Astrocyte (in vitro differentiated cells and primary cell): ENCODE data around the gene NHLRC3. TPM values are rescaled to one million over a fixed set of nuclear protein-coding genes. Genes with fewer than 3 reads are reported as not detected.

Experiments used
- DNase-seq: peaks from one replicate; pipeline ENCODE4 v3.0.0-alpha.2; 2010; ENCODE audit warnings: low read depth
- FAIRE-seq: peaks from 2 replicates; lab custom pipeline; 2011; peaks lifted over from hg19 to GRCh38; lab: Jason Lieb, UNC
- H2AFZ ChIP-seq: 2 replicates; pipeline ENCODE4 v1.6.0; 2012; ENCODE audit warnings: low read depth, low read length, inconsistent platforms
- H3K27ac ChIP-seq: 2 replicates; pipeline ENCODE4 v1.5.1; 2011; ENCODE audit warnings: low read depth, low read length, inconsistent platforms
- H3K27me3 ChIP-seq: 2 replicates; pipeline ENCODE4 v1.6.0; 2011; ENCODE audit warnings: low read length, inconsistent platforms; ENCODE audit not compliant: insufficient read depth
- H3K36me3 ChIP-seq: 2 replicates; pipeline ENCODE4 v1.5.1; 2011; ENCODE audit warnings: low read length, inconsistent platforms; ENCODE audit not compliant: insufficient read depth
- H3K4me1 ChIP-seq: 2 replicates; pipeline ENCODE4 v1.5.1; 2011; ENCODE audit warnings: low read length, inconsistent platforms; ENCODE audit not compliant: insufficient read depth
- H3K4me2 ChIP-seq: 2 replicates; pipeline ENCODE4 v1.6.0; 2012; ENCODE audit warnings: low read length, inconsistent platforms
- H3K4me3 ChIP-seq: 2 replicates; pipeline ENCODE4 v1.5.1; 2011; ENCODE audit warnings: low read depth, mild to moderate bottlenecking, low read length, inconsistent platforms; ENCODE audit not compliant: insufficient read depth
- H3K79me2 ChIP-seq: 2 replicates; pipeline ENCODE4 v1.6.0; 2012; ENCODE audit warnings: mild to moderate bottlenecking, low read length, inconsistent platforms; ENCODE audit not compliant: insufficient read depth
- H3K9ac ChIP-seq: 2 replicates; pipeline ENCODE4 v1.6.0; 2012; ENCODE audit warnings: mild to moderate bottlenecking, low read length, inconsistent platforms
- H3K9me3 ChIP-seq: 2 replicates; pipeline ENCODE4 v1.5.1; 2012; ENCODE audit warnings: low read depth, mild to moderate bottlenecking, low read length, inconsistent platforms; ENCODE audit not compliant: insufficient read depth
- H4K20me1 ChIP-seq: 2 replicates; pipeline ENCODE4 v1.6.0; 2012; ENCODE audit warnings: low read length, inconsistent platforms; ENCODE audit not compliant: insufficient read depth
- H3K27ac Mint-ChIP-seq: one replicate; pipeline ENCODE4 v1.8.0; 2021; ENCODE audit warnings: mild to moderate bottlenecking, mixed read lengths; ENCODE audit not compliant: unreplicated experiment
- H3K27me3 Mint-ChIP-seq: one replicate; pipeline ENCODE4 v1.8.0; 2021; ENCODE audit warnings: low read depth, mixed read lengths; ENCODE audit not compliant: unreplicated experiment
- H3K36me3 Mint-ChIP-seq: one replicate; pipeline ENCODE4 v1.8.0; 2021; ENCODE audit warnings: low read depth, mixed read lengths; ENCODE audit not compliant: unreplicated experiment
- H3K4me1 Mint-ChIP-seq: one replicate; pipeline ENCODE4 v1.8.0; 2021; ENCODE audit warnings: low read depth, mixed read lengths; ENCODE audit not compliant: unreplicated experiment
- H3K4me3 Mint-ChIP-seq: one replicate; pipeline ENCODE4 v1.8.0; 2021; ENCODE audit warnings: mild to moderate bottlenecking, moderate library complexity, mixed read lengths; ENCODE audit not compliant: unreplicated experiment
- H3K9me3 Mint-ChIP-seq: one replicate; pipeline ENCODE4 v1.8.0; 2021; ENCODE audit warnings: mild to moderate bottlenecking, mixed read lengths; ENCODE audit not compliant: unreplicated experiment
- EZH2 ChIP-seq: IDR thresholded peaks from 2 replicates; pipeline ENCODE4 v1.6.1; 2012; ENCODE audit warnings: mild to moderate bottlenecking, low read length, inconsistent platforms; ENCODE audit not compliant: insufficient read depth
- total RNA-seq: library from RNA; stranded (reverse); gene quantifications from 2 replicates; pipeline ENCODE4 v1.2.1, GENCODE V29; 2021
- TF ChIP-seq, protein P1 (sequence below): IDR thresholded peaks from 2 replicates; pipeline ENCODE4 v1.5.1; 2011; ENCODE audit warnings: low read depth, mild to moderate bottlenecking, inconsistent platforms, low read length, moderate library complexity; ENCODE audit not compliant: insufficient read depth

The NHLRC3 gene
- total RNA-seq, 1 donor from 2014 or later = 8.2 TPM

DNA sequence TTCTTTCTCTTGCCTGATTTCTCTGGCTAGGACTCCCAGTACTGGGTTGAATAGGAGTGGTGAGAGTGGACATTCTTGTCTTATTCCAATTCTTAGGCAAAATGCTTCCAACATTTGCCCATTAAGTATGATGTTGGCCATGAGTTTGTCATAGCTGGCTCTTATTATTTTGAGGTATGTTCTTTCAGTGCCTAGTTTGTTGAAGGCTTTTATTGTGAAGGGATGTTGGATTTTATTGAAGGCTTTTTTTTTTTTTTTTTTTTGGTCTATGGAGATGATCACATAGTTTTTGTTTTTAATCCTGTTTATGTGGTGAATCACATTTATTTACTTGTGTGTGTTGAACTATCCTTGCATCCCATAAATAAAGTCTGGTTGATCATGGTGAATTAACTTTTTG lies 19.8 kb downstream of the NHLRC3 start:
- TF ChIP-seq, protein P1, sequence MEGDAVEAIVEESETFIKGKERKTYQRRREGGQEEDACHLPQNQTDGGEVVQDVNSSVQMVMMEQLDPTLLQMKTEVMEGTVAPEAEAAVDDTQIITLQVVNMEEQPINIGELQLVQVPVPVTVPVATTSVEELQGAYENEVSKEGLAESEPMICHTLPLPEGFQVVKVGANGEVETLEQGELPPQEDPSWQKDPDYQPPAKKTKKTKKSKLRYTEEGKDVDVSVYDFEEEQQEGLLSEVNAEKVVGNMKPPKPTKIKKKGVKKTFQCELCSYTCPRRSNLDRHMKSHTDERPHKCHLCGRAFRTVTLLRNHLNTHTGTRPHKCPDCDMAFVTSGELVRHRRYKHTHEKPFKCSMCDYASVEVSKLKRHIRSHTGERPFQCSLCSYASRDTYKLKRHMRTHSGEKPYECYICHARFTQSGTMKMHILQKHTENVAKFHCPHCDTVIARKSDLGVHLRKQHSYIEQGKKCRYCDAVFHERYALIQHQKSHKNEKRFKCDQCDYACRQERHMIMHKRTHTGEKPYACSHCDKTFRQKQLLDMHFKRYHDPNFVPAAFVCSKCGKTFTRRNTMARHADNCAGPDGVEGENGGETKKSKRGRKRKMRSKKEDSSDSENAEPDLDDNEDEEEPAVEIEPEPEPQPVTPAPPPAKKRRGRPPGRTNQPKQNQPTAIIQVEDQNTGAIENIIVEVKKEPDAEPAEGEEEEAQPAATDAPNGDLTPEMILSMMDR = no peak
- TF ChIP-seq EZH2 = no peak
- Mint-ChIP-seq H3K4me1 (no peaks in the 10 kb centered on the region), H3K27ac (no peak overlapping the region), H3K4me3 (no peak overlapping the region), H3K36me3 (peaks cover 1% of the 10 kb centered on the region), H3K27me3 (no peaks in the 10 kb centered on the region), H3K9me3 (no peaks in the 10 kb centered on the region)
- H3K27me3 ChIP-seq = no peaks in the 10 kb centered on the region
- no peak overlapping the region for H3K27ac ChIP-seq
- no peak overlapping the region for H2AFZ ChIP-seq
- H3K4me2 ChIP-seq = no peak overlapping the region
- no peak overlapping the region for H3K9ac ChIP-seq
- no peaks in the 10 kb centered on the region for H3K9me3 ChIP-seq
- FAIRE-seq (no peak), DNase-seq (no peak)
- H3K36me3 ChIP-seq = no peaks in the 10 kb centered on the region
- H3K79me2 ChIP-seq = no peaks in the 10 kb centered on the region
- no peaks in the 10 kb centered on the region for H3K4me1 ChIP-seq
- no peaks in the 10 kb centered on the region for H4K20me1 ChIP-seq
- H3K4me3 ChIP-seq = no peak overlapping the region

DNA sequence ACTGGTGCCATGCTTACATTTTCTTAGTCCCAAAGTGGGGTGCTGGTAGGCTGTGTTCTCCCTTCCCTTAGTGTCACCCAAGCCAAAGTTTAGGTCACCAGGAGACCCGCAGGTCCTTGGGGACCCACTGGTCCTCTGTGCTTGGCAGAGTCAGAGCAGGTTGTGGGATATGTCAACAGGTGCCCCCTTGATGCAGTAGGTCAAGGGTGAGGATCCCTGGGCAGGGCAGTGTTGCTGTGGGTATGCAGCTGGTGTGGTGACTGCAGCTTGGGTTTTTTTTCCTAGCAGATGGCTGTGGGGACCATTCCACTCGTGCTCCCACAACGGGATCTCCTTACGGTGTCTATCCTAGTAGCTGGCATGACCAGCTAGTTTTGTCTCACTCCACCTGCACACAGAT lies 23.7 kb downstream of the NHLRC3 start:
- Histone ChIP-seq H3K4me3 (no peak overlapping the region), H3K9ac (no peak overlapping the region), H3K9me3 (no peaks in the 10 kb centered on the region), H3K79me2 (no peaks in the 10 kb centered on the region), H3K4me2 (no peak overlapping the region), H3K27me3 (no peaks in the 10 kb centered on the region), H4K20me1 (no peaks in the 10 kb centered on the region), H3K36me3 (no peaks in the 10 kb centered on the region), H3K4me1 (no peaks in the 10 kb centered on the region), H3K27ac (no peak overlapping the region), H2AFZ (no peak overlapping the region)
- no peaks in the 10 kb centered on the region for H3K9me3 Mint-ChIP-seq
- no peak for TF ChIP-seq EZH2
- TF ChIP-seq, protein P1 = no peak
- H3K27ac Mint-ChIP-seq = no peak overlapping the region
- no peaks in the 10 kb centered on the region for H3K4me1 Mint-ChIP-seq
- peaks cover 1% of the 10 kb centered on the region for H3K36me3 Mint-ChIP-seq
- no peak overlapping the region for H3K4me3 Mint-ChIP-seq
- DNase-seq = no peak
- FAIRE-seq = no peak
- no peaks in the 10 kb centered on the region for H3K27me3 Mint-ChIP-seq

DNA sequence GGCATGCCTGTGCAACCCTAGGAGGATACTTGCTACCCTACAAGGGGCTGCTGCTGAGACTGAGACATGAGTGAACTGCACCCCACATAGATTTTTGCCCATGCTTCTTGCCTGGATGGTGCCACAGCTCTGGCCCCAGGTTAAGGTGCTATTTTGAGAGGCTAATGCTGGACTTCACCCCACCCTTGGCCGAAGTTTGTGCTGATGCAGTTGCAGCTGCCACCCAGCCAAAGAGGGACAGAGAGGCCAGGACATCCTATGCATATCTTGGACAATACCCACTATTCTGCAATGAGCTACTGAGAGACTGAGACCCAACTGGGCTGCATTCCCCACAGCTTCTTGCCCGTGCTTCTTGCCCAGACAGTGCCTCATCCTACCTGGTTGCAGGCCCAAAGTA lies 34.6 kb downstream of the NHLRC3 start:
- no peak for FAIRE-seq
- no peaks in the 10 kb centered on the region for H3K9me3 ChIP-seq
- H3K27ac ChIP-seq = no peak overlapping the region
- no peaks in the 10 kb centered on the region for H3K36me3 ChIP-seq
- H3K4me1 ChIP-seq = no peaks in the 10 kb centered on the region
- H3K27ac Mint-ChIP-seq = no peak overlapping the region
- H3K9me3 Mint-ChIP-seq = peaks cover 3% of the 10 kb centered on the region
- H3K4me3 ChIP-seq = no peak overlapping the region
- TF ChIP-seq EZH2 = no peak
- TF ChIP-seq, protein P1 = no peak
- H4K20me1 ChIP-seq = no peaks in the 10 kb centered on the region
- no peak for DNase-seq
- H3K27me3 Mint-ChIP-seq = no peaks in the 10 kb centered on the region
- no peak overlapping the region for H2AFZ ChIP-seq
- H3K9ac ChIP-seq = no peak overlapping the region
- H3K36me3 Mint-ChIP-seq = no peaks in the 10 kb centered on the region
- no peaks in the 10 kb centered on the region for H3K4me1 Mint-ChIP-seq
- no peak overlapping the region for H3K4me2 ChIP-seq
- no peaks in the 10 kb centered on the region for H3K27me3 ChIP-seq
- H3K79me2 ChIP-seq = no peaks in the 10 kb centered on the region
- H3K4me3 Mint-ChIP-seq = no peak overlapping the region
